Kidney (tissue), 14 donors: ENCODE measurements around the gene TDP1. TPM values are rescaled to one million over a fixed set of nuclear protein-coding genes. Genes with fewer than 3 reads are reported as not detected.

Experiments used
- DNase-seq, 5 donors: peaks; one replicate each; pipeline ENCODE4 v3.0.0-alpha.2; 2013 to 2020
- FAIRE-seq: peaks from 2 replicates; lab custom pipeline; 2012; peaks lifted over from hg19 to GRCh38; lab: Jason Lieb, UNC
- H3K27ac ChIP-seq, 2 donors: one replicate each; pipeline ENCODE4 v1.7.0; 2013; ENCODE audit warnings: low read depth in 2 of 2, low read length in 2 of 2, inconsistent platforms in 1 of 2
- H3K27me3 ChIP-seq: one replicate; pipeline ENCODE4 v1.7.1; 2013; ENCODE audit warnings: low read length, inconsistent platforms; ENCODE audit not compliant: control insufficient read depth, insufficient read depth
- H3K36me3 ChIP-seq, 3 donors: one replicate each; pipeline versions ENCODE4 v1.7.0 to v1.7.1; 2013; ENCODE audit warnings: low read length in 3 of 3, control low read depth in 1 of 3, inconsistent platforms in 1 of 3; ENCODE audit not compliant: insufficient read depth in 3 of 3, control insufficient read depth in 2 of 3
- H3K4me1 ChIP-seq, 3 donors: one replicate each; pipeline versions ENCODE4 v1.7.0 to v1.7.1; 2013; ENCODE audit warnings: low read length in 3 of 3, inconsistent platforms in 1 of 3, low read depth in 1 of 3; ENCODE audit not compliant: control insufficient read depth in 2 of 3, insufficient read depth in 2 of 3
- H3K4me3 ChIP-seq, 3 donors: one replicate each; pipeline versions ENCODE4 v1.7.0 to v1.8.1; 2013; ENCODE audit warnings: low read length in 3 of 3, control low read depth in 1 of 3, inconsistent platforms in 1 of 3
- H3K9ac ChIP-seq, 3 donors: one replicate each; pipeline versions ENCODE4 v1.7.0 to v1.7.1; 2013; ENCODE audit warnings: low read length in 3 of 3, control low read depth in 1 of 3, inconsistent platforms in 1 of 3
- H3K9me3 ChIP-seq, 3 donors: one replicate each; pipeline versions ENCODE4 v1.7.0 to v1.7.1; 2013; ENCODE audit warnings: low read length in 3 of 3, control low read depth in 1 of 3, inconsistent platforms in 1 of 3; ENCODE audit not compliant: control insufficient read depth in 2 of 3, insufficient read depth in 1 of 3
- intact Hi-C: fragments of 100-400 bp; cut with DNase I; formaldehyde crosslinking; loops from one replicate; pipeline ENCODE4 v1.11.1; 2022
- polyA plus RNA-seq: library from polyadenylated mRNA; stranded (reverse); fragments of 350-450 nt; fragmentation: Illumina TruSeq; extraction: RNeasy Lipid Tissue Mini Kit (QIAGEN cat#74804); gene quantifications from one replicate; pipeline ENCODE4 v1.2.3, GENCODE V29; 2014; ENCODE audit warnings: low read depth, low replicate concordance; ENCODE audit not compliant: insufficient read depth
- total RNA-seq: library from RNA; stranded (reverse); fragmentation: NEBNext Ultra II Directional; extraction: Animal tissue kit (Norgen Biotek cat#: 25700); gene quantifications from one replicate; pipeline ENCODE4 v1.2.1, GENCODE V29; 2021
- TF ChIP-seq, protein P1 (sequence below): IDR thresholded peaks from 3 replicates; pipeline ENCODE4 v1.5.1; 2012; ENCODE audit warnings: mild to moderate bottlenecking, moderate library complexity, borderline replicate concordance; ENCODE audit not compliant: insufficient read depth; ENCODE audit errors: extremely low read depth
- donor health status: control.
- donor health status: control.
- donor health status: control.
- donor health status: control.
- donor health status: control.
- donor health status: DM: yes; HTN: yes; CAD: no.
- donor health status: Normal renal cell carcinoma (clear cell type).

TDP1 gene
- total and polyA plus RNA-seq, 2 donors from 2014 or later: 4.8 to 15.7 TPM

DNA sequence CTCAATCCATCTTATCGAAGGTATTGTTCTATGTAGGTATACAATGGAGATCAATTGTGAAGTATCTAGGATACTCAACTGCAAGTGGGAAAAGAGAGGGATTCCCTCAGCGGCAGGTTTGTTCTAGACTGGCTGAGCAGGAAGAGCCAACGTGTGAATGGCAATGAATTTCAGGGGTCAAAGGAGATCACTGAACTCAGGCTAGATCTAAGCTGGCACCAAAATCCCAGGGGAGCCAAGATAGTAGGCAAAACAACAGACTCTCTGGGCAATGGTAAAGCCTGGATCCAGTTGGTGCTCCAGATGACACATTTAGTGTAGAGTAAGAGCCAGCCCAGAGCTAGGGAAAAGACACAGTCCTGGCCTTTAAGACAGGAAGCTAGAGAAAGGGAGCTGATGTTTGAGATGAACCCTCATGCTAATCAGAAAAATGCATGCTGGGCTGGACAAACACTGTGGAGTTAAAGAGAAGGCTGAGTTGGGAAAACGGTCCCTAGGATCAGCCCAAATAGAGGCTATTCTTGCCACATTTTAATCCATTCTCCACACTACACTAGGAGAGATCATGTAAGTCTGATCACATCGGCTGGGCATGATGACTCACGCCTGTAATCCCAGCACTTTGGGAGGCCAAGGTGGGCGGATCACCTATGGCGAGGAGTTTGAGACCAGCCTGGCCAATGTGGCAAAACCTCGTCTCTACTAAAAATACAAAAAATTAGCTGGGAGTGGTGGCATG, 46.8 kb upstream of the TDP1 start:
- TF ChIP-seq, protein P1, sequence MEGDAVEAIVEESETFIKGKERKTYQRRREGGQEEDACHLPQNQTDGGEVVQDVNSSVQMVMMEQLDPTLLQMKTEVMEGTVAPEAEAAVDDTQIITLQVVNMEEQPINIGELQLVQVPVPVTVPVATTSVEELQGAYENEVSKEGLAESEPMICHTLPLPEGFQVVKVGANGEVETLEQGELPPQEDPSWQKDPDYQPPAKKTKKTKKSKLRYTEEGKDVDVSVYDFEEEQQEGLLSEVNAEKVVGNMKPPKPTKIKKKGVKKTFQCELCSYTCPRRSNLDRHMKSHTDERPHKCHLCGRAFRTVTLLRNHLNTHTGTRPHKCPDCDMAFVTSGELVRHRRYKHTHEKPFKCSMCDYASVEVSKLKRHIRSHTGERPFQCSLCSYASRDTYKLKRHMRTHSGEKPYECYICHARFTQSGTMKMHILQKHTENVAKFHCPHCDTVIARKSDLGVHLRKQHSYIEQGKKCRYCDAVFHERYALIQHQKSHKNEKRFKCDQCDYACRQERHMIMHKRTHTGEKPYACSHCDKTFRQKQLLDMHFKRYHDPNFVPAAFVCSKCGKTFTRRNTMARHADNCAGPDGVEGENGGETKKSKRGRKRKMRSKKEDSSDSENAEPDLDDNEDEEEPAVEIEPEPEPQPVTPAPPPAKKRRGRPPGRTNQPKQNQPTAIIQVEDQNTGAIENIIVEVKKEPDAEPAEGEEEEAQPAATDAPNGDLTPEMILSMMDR: no peak

DNA sequence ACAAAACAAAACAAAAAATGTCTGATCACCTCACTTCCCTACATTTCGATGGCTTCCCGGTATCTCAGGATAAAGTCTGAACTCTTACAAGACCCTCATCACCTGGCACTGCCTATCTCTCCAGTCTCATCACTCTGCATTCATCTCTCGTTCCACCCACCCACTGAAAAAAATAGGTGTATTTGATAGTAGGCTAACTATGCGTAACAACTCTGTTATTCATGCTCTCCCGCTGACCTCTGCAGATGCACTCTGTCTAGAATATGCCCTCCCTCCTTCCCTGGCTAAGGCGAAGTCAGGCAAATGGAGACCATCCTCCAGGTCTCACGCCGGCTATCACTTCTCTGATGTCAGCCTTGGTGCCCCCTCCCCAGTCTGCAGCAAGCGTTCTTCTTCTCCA, 46.1 kb upstream of the TDP1 start:
- intact Hi-C loops: no loop called here

More for the DNA sequence above, 46.8 kb upstream of the TDP1 start:
- Histone ChIP-seq H3K27ac (no peak overlapping the region), H3K36me3 (no peaks in the 10 kb centered on the region), H3K9ac (no peak overlapping the region), H3K27me3 (no peaks in the 10 kb centered on the region), H3K4me1 (peaks cover 0 to 12% (median 5%) of the 10 kb centered on the region in 3 donors), H3K9me3 (no peaks in the 10 kb centered on the region), H3K4me3 (no peak overlapping the region)
- intact Hi-C loops: no loop called here
- no peak for DNase-seq
- no peak for FAIRE-seq

DNA sequence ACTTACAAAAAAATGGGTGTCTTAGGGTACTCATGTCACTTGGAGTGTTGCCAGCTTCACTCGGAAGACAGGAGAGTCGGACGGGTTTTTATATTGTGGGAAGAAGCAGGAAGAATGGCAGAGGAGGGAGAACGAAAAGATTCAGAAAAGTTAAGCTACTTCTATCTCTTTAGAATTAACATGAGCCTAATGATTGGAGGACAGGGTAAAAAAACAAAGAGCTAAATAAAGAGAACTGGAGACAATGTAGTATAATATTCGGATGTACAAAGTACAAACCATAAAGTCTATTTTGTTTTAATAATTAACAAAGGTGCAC, 45.1 kb upstream of the TDP1 start:
- no peaks in the 10 kb centered on the region for H3K36me3 ChIP-seq
- peak overlapping the region in 2 of 3 donors; percentile 28 to 33 for H3K4me3 ChIP-seq
- H3K9me3 ChIP-seq: no peaks in the 10 kb centered on the region
- H3K27ac ChIP-seq: no peak overlapping the region
- peak in 1 of 5 donors; percentile 26 for DNase-seq
- peaks cover 0 to 12% (median 5%) of the 10 kb centered on the region in 3 donors for H3K4me1 ChIP-seq
- TF ChIP-seq, protein P1: no peak
- FAIRE-seq: peak; percentile 11
- intact Hi-C loops: loop anchor here (10.0 kb wide), 1 partner anchor 886 kb away; no protein-coding TSS in a partner anchor
- peak overlapping the region in 1 of 3 donors; percentile 13 for H3K9ac ChIP-seq
- no peaks in the 10 kb centered on the region for H3K27me3 ChIP-seq

More for the DNA sequence above, 46.1 kb upstream of the TDP1 start:
- Histone ChIP-seq H3K4me3 (no peak overlapping the region), H3K4me1 (peaks cover 0 to 12% (median 5%) of the 10 kb centered on the region in 3 donors), H3K27ac (no peak overlapping the region), H3K9ac (no peak overlapping the region), H3K9me3 (no peaks in the 10 kb centered on the region), H3K27me3 (no peaks in the 10 kb centered on the region), H3K36me3 (no peaks in the 10 kb centered on the region)
- TF ChIP-seq, protein P1: no peak
- FAIRE-seq: no peak
- no peak for DNase-seq
